ENCODE measurements around the gene CSF3R. TPM values are rescaled to one million over a fixed set of nuclear protein-coding genes. Genes with fewer than 3 reads are reported as not detected.

The CSF3R gene
- total and polyA plus RNA-seq, 2 experiments from 2014 or later = 19.7 to 22.3 TPM

DNA sequence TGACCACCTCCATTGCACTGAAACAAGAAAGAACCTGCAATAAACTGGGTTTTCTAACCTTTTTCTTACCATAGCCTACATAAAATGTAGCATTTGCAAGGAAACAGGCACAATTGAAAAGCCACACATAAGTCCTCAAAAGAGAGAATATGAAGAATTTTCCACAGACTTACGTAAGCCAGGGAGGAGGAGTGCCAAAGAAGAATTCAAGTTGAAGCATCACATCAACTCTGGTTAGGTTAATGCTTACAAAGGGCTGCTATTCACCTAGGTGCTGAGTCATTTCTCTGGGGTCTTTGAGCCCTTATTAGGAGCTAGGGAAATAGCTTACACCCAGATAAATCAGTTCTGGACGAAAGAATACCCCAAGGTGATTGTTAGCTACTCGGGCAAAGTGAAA, 42.1 kb downstream of the CSF3R start:
- Histone ChIP-seq H3K9me2 (replicated peaks; ENCODE audit: insufficient read depth) (no peaks in the 10 kb centered on the region), H3K4me3 (no peak overlapping the region), H3K27me3 (no peaks in the 10 kb centered on the region), H2AFZ (no peak overlapping the region), H4K20me1 (ENCODE audit: insufficient read depth, poor library complexity, severe bottlenecking) (no peaks in the 10 kb centered on the region), H3K36me3 (replicated peaks; ENCODE audit: insufficient read depth, low read depth) (no peaks in the 10 kb centered on the region), H3K9me3 (ENCODE audit: low read depth) (no peaks in the 10 kb centered on the region), H3K4me2 (no peak overlapping the region), H3K4me1 (ENCODE audit: insufficient read depth) (no peaks in the 10 kb centered on the region), H3K79me2 (no peaks in the 10 kb centered on the region), H3K27ac (peak overlapping the region; percentile 70)
- TF ChIP-seq EZH2 (IDR thresholded peaks at IDR 0.05; ENCODE audit: borderline replicate concordance) = no peak
- DNase-seq (ENCODE audit: low spot score) = no peak
- 73% methylated on average over 3 of the region's 3 CpGs for WGBS (ENCODE audit: low lambda C conversion rate, missing lambda C conversion rate)

DNA sequence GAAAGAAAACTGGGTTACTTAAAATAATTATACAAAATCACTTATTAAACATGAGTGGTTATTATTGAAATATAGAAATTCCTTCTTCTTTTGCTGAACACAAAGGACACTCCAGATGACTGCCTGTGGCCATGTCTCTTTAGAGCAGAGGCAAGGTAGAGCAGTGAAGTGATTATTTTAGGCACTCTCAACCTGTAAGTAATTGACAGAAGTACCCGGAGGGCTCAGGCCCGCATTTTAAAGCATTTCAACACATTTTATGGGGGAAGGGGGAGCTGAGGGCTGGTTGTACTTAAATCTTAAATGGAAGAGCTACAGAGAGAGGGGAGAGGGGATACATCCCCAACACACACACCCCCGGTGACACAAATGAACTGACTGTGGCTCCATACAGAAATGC, 42.7 kb downstream of the CSF3R start:
- H3K27me3 ChIP-seq = no peaks in the 10 kb centered on the region
- 46% methylated on average over 3 of the region's 3 CpGs for WGBS (ENCODE audit: low lambda C conversion rate, missing lambda C conversion rate)
- no peaks in the 10 kb centered on the region for H3K36me3 ChIP-seq (replicated peaks; ENCODE audit: insufficient read depth, low read depth)
- H3K4me1 ChIP-seq (ENCODE audit: insufficient read depth) = no peaks in the 10 kb centered on the region
- peak overlapping the region; percentile 70 for H3K27ac ChIP-seq
- no peak overlapping the region for H3K4me2 ChIP-seq
- no peaks in the 10 kb centered on the region for H3K9me3 ChIP-seq (ENCODE audit: low read depth)
- no peak overlapping the region for H2AFZ ChIP-seq
- H3K4me3 ChIP-seq = no peak overlapping the region
- no peaks in the 10 kb centered on the region for H3K79me2 ChIP-seq
- no peak for DNase-seq (ENCODE audit: low spot score)
- no peaks in the 10 kb centered on the region for H3K9me2 ChIP-seq (replicated peaks; ENCODE audit: insufficient read depth)
- no peaks in the 10 kb centered on the region for H4K20me1 ChIP-seq (ENCODE audit: insufficient read depth, poor library complexity, severe bottlenecking)
- TF ChIP-seq, protein P1, sequence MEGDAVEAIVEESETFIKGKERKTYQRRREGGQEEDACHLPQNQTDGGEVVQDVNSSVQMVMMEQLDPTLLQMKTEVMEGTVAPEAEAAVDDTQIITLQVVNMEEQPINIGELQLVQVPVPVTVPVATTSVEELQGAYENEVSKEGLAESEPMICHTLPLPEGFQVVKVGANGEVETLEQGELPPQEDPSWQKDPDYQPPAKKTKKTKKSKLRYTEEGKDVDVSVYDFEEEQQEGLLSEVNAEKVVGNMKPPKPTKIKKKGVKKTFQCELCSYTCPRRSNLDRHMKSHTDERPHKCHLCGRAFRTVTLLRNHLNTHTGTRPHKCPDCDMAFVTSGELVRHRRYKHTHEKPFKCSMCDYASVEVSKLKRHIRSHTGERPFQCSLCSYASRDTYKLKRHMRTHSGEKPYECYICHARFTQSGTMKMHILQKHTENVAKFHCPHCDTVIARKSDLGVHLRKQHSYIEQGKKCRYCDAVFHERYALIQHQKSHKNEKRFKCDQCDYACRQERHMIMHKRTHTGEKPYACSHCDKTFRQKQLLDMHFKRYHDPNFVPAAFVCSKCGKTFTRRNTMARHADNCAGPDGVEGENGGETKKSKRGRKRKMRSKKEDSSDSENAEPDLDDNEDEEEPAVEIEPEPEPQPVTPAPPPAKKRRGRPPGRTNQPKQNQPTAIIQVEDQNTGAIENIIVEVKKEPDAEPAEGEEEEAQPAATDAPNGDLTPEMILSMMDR (IDR thresholded peaks at IDR 0.05; ENCODE audit: poor library complexity) = no peak
- TF ChIP-seq EZH2phosphoT487 (IDR thresholded peaks at IDR 0.05; ENCODE audit: low read depth, severe bottlenecking, unreplicated experiment) = no peak
- TF ChIP-seq EZH2 (IDR thresholded peaks at IDR 0.05; ENCODE audit: borderline replicate concordance) = no peak

GRCh38 chr1:36438715-36439114, 44.0 kb downstream of the CSF3R start:
- H3K9me3 ChIP-seq (ENCODE audit: low read depth) = no peaks in the 10 kb centered on the region
- no peak overlapping the region for H2AFZ ChIP-seq
- 89% methylated on average over 4 of the region's 4 CpGs for WGBS (ENCODE audit: low lambda C conversion rate, missing lambda C conversion rate)
- TF ChIP-seq, protein P1 (IDR thresholded peaks at IDR 0.05; ENCODE audit: poor library complexity) = no peak
- TF ChIP-seq EZH2 (IDR thresholded peaks at IDR 0.05; ENCODE audit: borderline replicate concordance) = no peak
- TF ChIP-seq EZH2phosphoT487 (IDR thresholded peaks at IDR 0.05; ENCODE audit: low read depth, severe bottlenecking, unreplicated experiment) = no peak
- no peaks in the 10 kb centered on the region for H4K20me1 ChIP-seq (ENCODE audit: insufficient read depth, poor library complexity, severe bottlenecking)
- H3K4me2 ChIP-seq = no peak overlapping the region
- H3K4me1 ChIP-seq (ENCODE audit: insufficient read depth) = no peaks in the 10 kb centered on the region
- DNase-seq (ENCODE audit: low spot score) = no peak
- H3K79me2 ChIP-seq = no peaks in the 10 kb centered on the region
- no peaks in the 10 kb centered on the region for H3K9me2 ChIP-seq (replicated peaks; ENCODE audit: insufficient read depth)
- H3K36me3 ChIP-seq (replicated peaks; ENCODE audit: insufficient read depth, low read depth) = no peaks in the 10 kb centered on the region
- no peak overlapping the region for H3K27ac ChIP-seq
- no peaks in the 10 kb centered on the region for H3K27me3 ChIP-seq
- no peak overlapping the region for H3K4me3 ChIP-seq

- no peaks in the 10 kb centered on the region for H3K79me2 ChIP-seq
- H3K4me3 ChIP-seq = no peak overlapping the region
- H3K4me1 ChIP-seq (ENCODE audit: insufficient read depth) = no peaks in the 10 kb centered on the region
- WGBS (ENCODE audit: low lambda C conversion rate, missing lambda C conversion rate) = 48% methylated on average over 1 of the region's 1 CpG
- no peaks in the 10 kb centered on the region for H3K36me3 ChIP-seq (replicated peaks; ENCODE audit: insufficient read depth, low read depth)
- no peak overlapping the region for H3K4me2 ChIP-seq
- no peak overlapping the region for H2AFZ ChIP-seq
- peak; percentile 28 for DNase-seq (ENCODE audit: low spot score)
- H3K9me2 ChIP-seq (replicated peaks; ENCODE audit: insufficient read depth) = no peaks in the 10 kb centered on the region
- H3K27ac ChIP-seq = peak overlapping the region; percentile 76
- TF ChIP-seq EZH2phosphoT487 (IDR thresholded peaks at IDR 0.05; ENCODE audit: low read depth, severe bottlenecking, unreplicated experiment) (no peak), EZH2 (IDR thresholded peaks at IDR 0.05; ENCODE audit: borderline replicate concordance) (no peak)
- TF ChIP-seq, protein P1 (IDR thresholded peaks at IDR 0.05; ENCODE audit: poor library complexity) = no peak
- no peaks in the 10 kb centered on the region for H4K20me1 ChIP-seq (ENCODE audit: insufficient read depth, poor library complexity, severe bottlenecking)
- H3K9me3 ChIP-seq (ENCODE audit: low read depth) = no peaks in the 10 kb centered on the region
- H3K27me3 ChIP-seq = no peaks in the 10 kb centered on the region
Measured at GRCh38 chr1:36436821-36437220, 45.9 kb downstream of the CSF3R start.

All from hepatocyte (in vitro differentiated cells).